IPS-15b (cell line): ENCODE data around the gene CCDC87.

ENCODE experiments used
- H3K27me3 ChIP-seq: one replicate; pipeline ENCODE4 v1.6.1; 2013; ENCODE audit warnings: low read length; ENCODE audit not compliant: control insufficient read depth, insufficient read depth
- H3K36me3 ChIP-seq: one replicate; pipeline ENCODE4 v1.6.1; 2013; ENCODE audit warnings: low read length; ENCODE audit not compliant: control insufficient read depth, insufficient read depth
- H3K4me1 ChIP-seq: one replicate; pipeline ENCODE4 v1.6.1; 2013; ENCODE audit warnings: mild to moderate bottlenecking, low read length; ENCODE audit not compliant: control insufficient read depth, insufficient read depth
- H3K4me3 ChIP-seq: one replicate; pipeline ENCODE4 v1.5.1; 2013; ENCODE audit warnings: low read depth, low read length
- H3K9ac ChIP-seq: one replicate; pipeline ENCODE4 v1.6.1; 2013; ENCODE audit warnings: low read depth, mild to moderate bottlenecking, low read length
- H3K9me3 ChIP-seq: one replicate; pipeline ENCODE4 v1.6.1; 2013; ENCODE audit warnings: mild to moderate bottlenecking, low read length; ENCODE audit not compliant: control insufficient read depth, insufficient read depth

The CCDC87 gene

GRCh38 chr11:66629356-66629755 lies 36.5 kb upstream of the CCDC87 start:
- H3K9ac ChIP-seq, result no peak overlapping the region
- no peak overlapping the region for H3K4me3 ChIP-seq
- H3K9me3 ChIP-seq, result no peaks in the 10 kb centered on the region
- H3K27me3 ChIP-seq, result no peaks in the 10 kb centered on the region
- H3K36me3 ChIP-seq, result peaks cover 55% of the 10 kb centered on the region
- H3K4me1 ChIP-seq, result no peaks in the 10 kb centered on the region

GRCh38 chr11:66628061-66628603 lies 35.3 kb upstream of the CCDC87 start:
- Histone ChIP-seq H3K4me1 (no peaks in the 10 kb centered on the region), H3K9ac (no peak overlapping the region), H3K9me3 (no peaks in the 10 kb centered on the region), H3K27me3 (no peaks in the 10 kb centered on the region), H3K4me3 (no peak overlapping the region), H3K36me3 (peaks cover 67% of the 10 kb centered on the region)

- H3K9ac ChIP-seq, result no peak overlapping the region
- no peaks in the 10 kb centered on the region for H3K4me1 ChIP-seq
- H3K9me3 ChIP-seq, result no peaks in the 10 kb centered on the region
- no peak overlapping the region for H3K4me3 ChIP-seq
- no peaks in the 10 kb centered on the region for H3K27me3 ChIP-seq
- peaks cover 70% of the 10 kb centered on the region for H3K36me3 ChIP-seq
These were observed 34.1 kb upstream of the CCDC87 start for GRCh38 chr11:66626926-66627325.

GRCh38 chr11:66626382-66626781 lies 33.5 kb upstream of the CCDC87 start:
- no peaks in the 10 kb centered on the region for H3K4me1 ChIP-seq
- no peak overlapping the region for H3K9ac ChIP-seq
- no peaks in the 10 kb centered on the region for H3K9me3 ChIP-seq
- no peak overlapping the region for H3K4me3 ChIP-seq
- H3K27me3 ChIP-seq, result no peaks in the 10 kb centered on the region
- H3K36me3 ChIP-seq, result peaks cover 73% of the 10 kb centered on the region

- Histone ChIP-seq H3K27me3 (no peaks in the 10 kb centered on the region), H3K4me1 (no peaks in the 10 kb centered on the region), H3K4me3 (no peak overlapping the region), H3K9me3 (no peaks in the 10 kb centered on the region), H3K36me3 (peaks cover 73% of the 10 kb centered on the region), H3K9ac (no peak overlapping the region)
These were observed 32.9 kb upstream of the CCDC87 start for GRCh38 chr11:66625752-66626149.

- H3K4me3 ChIP-seq, result no peak overlapping the region
- H3K9me3 ChIP-seq, result no peaks in the 10 kb centered on the region
- no peak overlapping the region for H3K9ac ChIP-seq
- H3K27me3 ChIP-seq, result no peaks in the 10 kb centered on the region
- H3K4me1 ChIP-seq, result no peaks in the 10 kb centered on the region
- peaks cover 73% of the 10 kb centered on the region for H3K36me3 ChIP-seq
These were observed 32.3 kb upstream of the CCDC87 start for GRCh38 chr11:66625041-66625751.

- H3K9ac ChIP-seq, result no peak overlapping the region
- no peaks in the 10 kb centered on the region for H3K4me1 ChIP-seq
- H3K9me3 ChIP-seq, result no peaks in the 10 kb centered on the region
- no peak overlapping the region for H3K4me3 ChIP-seq
- no peaks in the 10 kb centered on the region for H3K27me3 ChIP-seq
- peaks cover 66% of the 10 kb centered on the region for H3K36me3 ChIP-seq
These were observed 31.6 kb upstream of the CCDC87 start for GRCh38 chr11:66624450-66624849.

- Histone ChIP-seq H3K27me3 (no peaks in the 10 kb centered on the region), H3K4me3 (peak overlapping the region; percentile 100), H3K4me1 (peaks cover 8% of the 10 kb centered on the region), H3K36me3 (peaks cover 26% of the 10 kb centered on the region), H3K9ac (no peak overlapping the region), H3K9me3 (no peaks in the 10 kb centered on the region)
These were observed 26.3 kb upstream of the CCDC87 start for GRCh38 chr11:66619080-66619554.

GRCh38 chr11:66617155-66617834 lies 24.4 kb upstream of the CCDC87 start:
- Histone ChIP-seq H3K27me3 (no peaks in the 10 kb centered on the region), H3K4me3 (peak overlapping the region; percentile 100), H3K4me1 (peaks cover 8% of the 10 kb centered on the region), H3K9ac (peak overlapping the region; percentile 91), H3K9me3 (no peaks in the 10 kb centered on the region), H3K36me3 (peaks cover 13% of the 10 kb centered on the region)

GRCh38 chr11:66616379-66617154 lies 23.7 kb upstream of the CCDC87 start, which contains the start of gene RBM14:
Gene RBM14 (plus strand): TSS chr11:66616630. CDS start chr11:66616721, 91 bp downstream.
- H3K27me3 ChIP-seq, result no peaks in the 10 kb centered on the region
- peaks cover 6% of the 10 kb centered on the region for H3K36me3 ChIP-seq
- peak within 1 kb of the TSS; percentile 95 for H3K9ac ChIP-seq
- peaks cover 8% of the 10 kb centered on the region for H3K4me1 ChIP-seq
- H3K9me3 ChIP-seq, result no peaks in the 10 kb centered on the region
- peak within 1 kb of the TSS; percentile 100 for H3K4me3 ChIP-seq

GRCh38 chr11:66614073-66614472 lies 21.2 kb upstream of the CCDC87 start:
- peaks cover 6% of the 10 kb centered on the region for H3K36me3 ChIP-seq
- H3K4me3 ChIP-seq, result no peak overlapping the region
- H3K4me1 ChIP-seq, result peaks cover 8% of the 10 kb centered on the region
- no peak overlapping the region for H3K9ac ChIP-seq
- no peaks in the 10 kb centered on the region for H3K9me3 ChIP-seq
- H3K27me3 ChIP-seq, result no peaks in the 10 kb centered on the region
